HEK293 (cell line): ENCODE results near the gene SLC12A3.

ENCODE experiments used
- ZNF324 ChIP-seq: fragments of 450-650 bp; formaldehyde crosslinking; IDR thresholded peaks from 2 replicates; pipeline ENCODE4 v1.5.1; 2016; ENCODE audit warnings: missing biosample characterization, missing genetic modification characterization
- ZNF785 ChIP-seq: fragments of 450-650 bp; formaldehyde crosslinking; IDR thresholded peaks from 2 replicates; pipeline ENCODE4 v1.5.1; 2016; ENCODE audit warnings: missing biosample characterization, missing genetic modification characterization

- no peak for TF ChIP-seq ZNF324 (tag by site-specific recombination)
- no peak for TF ChIP-seq ZNF785 (tag by site-specific recombination)
Observed at GRCh38 chr16:56927471-56927870, 62.5 kb downstream of the SLC12A3 start.
